HG03378 (cell line): ENCODE data around the gene CEACAM6.

Source experiments
- ATAC-seq: cut with Tn5 transposase; IDR thresholded peaks from one replicate; pipeline ENCODE4 v1.9.1; 2021; ENCODE audit warnings: mild to moderate bottlenecking, moderate library complexity; ENCODE audit not compliant: unreplicated experiment

Gene CEACAM6

DNA sequence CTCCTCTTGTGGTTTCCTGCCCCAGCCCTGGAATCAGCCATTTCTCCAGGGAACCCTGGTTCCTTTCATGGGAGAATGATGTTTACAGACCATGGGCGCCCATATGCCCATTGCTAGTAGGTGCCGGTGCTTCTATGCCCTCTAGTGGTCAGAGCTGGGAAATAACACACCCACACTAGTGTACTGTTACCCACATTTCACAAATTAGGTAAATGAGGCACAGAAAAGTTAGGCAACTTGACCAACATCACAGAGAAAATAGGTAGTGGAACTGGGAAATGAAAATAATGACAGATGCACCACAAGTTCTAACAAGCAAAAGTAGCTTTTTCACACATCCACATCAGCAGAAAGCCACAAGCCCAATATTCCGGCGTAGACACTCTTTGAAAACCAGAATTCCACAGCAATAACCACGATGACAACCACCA is 39.7 kb downstream of the CEACAM6 start:
- peak; percentile 56 for ATAC-seq

DNA sequence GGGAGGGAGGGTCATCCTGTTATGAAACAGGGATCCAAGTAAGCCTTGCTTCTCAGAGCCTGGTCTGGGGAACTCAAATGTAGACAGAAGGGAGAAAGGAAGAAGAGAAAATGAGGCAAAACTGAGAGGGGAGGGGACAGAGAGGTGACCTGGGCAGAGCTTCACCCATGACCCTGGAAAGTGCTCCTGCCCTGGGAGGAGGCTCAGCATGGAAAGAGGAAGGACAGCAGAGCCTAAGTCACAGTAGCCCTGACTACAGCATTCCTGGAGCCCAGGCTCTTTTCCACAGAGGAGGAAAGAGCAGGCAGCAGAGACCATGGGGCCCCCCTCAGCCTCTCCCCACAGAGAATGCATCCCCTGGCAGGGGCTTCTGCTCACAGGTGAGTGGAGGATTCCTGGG is 41.0 kb downstream of the CEACAM6 start, which contains the start of gene CEACAM3:
TSS of gene CEACAM3 (plus strand) at position 226 of the 400 bp plus-strand sequence. CDS start at position 317, 91 bp downstream.
- no peak for ATAC-seq

DNA sequence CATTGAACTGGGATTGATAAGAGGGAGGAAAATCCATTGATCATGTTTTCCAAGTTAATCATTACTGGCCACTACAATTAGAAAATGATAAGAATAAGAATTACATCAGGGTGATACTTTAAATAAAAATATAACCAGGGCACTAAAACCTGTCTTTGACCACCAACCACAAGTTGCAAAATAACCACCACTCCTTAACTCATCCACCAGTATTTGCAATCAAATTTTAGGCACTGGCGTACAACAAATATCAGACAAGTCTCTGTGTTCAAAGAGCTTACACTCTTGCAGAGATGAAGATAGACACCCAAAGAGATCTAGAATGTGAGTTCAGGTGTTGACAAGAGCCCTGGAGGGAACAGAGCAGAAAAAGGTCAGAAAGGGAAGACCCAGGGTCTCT is 41.6 kb downstream of the CEACAM6 start:
- ATAC-seq = no peak

DNA sequence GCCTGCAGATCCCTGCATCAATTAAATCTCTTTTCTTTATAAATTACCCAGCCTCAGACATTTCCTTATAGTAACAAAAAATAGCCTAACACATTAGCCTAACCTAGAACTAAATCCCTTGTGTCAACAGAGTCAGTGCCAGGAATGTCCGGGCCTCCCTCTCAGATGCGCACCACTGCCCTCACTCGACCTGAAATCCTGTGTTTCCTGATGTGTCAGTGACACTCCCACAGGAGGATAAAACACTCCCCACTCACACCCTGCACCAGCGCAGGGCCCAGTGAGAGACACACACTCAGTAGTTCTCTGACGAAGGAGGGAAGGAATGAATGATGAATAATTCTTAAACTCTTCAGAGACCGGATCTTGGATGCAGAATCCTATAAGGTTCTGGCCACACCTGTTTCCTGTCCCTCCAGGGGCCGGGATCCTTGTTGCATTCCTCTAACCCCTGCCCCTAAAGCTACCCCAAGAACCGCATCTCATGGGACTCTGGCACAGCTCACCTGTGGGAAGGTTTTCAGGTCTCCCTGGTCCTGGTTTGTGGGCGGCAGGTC is 44.2 kb downstream of the CEACAM6 start:
- no peak for ATAC-seq

DNA sequence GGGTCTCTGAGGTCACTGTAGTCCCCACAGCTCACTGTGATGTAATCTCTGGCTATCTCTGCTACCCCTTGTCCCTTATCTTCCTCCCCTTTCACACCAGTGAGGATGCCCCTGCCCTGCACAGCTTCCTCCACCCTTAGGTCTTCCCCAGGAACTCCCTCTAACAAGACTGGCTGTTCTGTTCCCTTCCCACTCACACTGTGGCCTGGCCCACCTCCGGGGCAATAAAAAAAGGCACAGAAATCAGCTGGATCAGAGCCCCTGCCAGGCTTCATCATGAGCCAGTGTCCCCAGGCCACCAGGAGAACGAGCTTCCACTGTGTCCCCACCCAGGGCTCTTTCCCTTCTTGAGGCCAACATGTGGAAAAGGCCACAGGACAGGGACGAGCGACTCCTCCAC is 45.7 kb downstream of the CEACAM6 start:
- ATAC-seq = no peak

DNA sequence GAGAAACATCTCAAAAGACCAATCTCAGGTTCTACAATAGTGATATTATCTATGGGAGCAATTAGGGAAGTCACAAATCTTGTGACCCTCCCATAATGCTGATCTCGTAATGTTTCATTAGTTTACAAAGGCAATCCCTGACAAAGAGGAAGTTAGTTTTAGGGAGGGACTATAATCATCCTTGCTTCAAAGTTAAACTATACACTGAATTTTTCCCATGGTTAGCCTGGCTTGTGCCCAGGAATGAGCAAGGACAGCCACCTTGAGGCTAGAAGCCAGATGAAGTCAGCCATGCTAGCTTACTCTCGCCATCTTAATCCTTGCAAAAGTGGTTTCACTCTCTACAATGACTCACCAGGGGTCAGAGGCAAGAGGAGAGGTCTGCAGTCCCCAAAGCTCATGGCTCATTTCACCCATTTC is 46.5 kb downstream of the CEACAM6 start:
- no peak for ATAC-seq

DNA sequence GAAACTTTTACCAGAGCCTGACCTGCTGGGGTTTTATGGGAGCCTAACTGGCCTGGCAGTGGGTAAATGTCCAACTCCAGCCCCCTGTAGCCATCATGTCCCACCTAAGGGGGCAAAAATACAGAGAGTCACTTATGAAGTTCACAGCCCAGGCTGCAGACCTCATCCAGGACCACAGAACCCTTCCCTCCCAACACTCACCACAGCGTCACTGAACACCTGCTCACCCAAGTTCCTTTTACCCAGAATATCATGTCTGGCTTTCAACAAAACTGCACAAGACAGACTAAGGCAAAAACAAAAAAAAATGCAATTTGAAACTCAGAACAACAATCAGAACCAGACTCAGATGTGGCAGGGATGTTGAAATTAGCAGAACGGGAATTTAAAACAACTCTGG is 47.4 kb downstream of the CEACAM6 start:
- no peak for ATAC-seq

DNA sequence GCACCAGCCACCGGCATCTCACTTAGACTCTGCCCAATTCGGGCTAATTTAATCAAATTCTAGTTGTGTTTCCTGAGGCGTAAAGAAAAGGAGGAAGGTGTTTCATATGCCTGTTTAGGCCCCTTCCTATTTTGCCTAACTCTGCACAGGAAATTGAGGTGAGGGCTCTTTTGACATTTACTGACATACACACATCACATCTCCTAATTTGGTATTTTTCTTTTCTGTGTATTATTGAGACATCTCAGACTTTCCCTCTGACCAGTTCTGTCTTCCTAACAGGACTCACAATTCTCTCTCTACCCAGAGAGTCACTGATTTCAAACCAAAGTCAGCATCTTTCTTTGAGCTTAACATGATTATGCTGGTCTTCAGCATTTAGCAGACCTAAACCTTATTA is 49.0 kb downstream of the CEACAM6 start:
- no peak for ATAC-seq

DNA sequence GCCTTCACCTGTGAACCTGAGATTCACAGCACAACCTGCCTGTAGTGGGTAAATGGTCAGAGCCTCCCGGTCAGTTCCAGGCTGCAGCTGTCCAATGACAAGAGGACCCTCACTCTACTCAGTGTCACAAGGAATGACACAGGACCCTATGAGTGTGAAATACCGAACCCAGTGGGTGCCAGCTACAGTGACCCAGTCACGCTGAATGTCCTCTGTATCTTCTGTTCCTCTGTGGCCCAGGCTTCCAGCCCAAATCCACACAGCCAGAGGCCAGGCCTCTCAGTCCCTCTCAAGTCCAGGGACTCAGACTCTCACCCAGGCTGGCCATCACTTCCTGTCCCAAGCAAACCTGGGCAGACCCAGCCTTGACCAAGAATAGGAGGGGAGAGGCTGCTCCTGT is 51.8 kb downstream of the CEACAM6 start:
- no peak for ATAC-seq

DNA sequence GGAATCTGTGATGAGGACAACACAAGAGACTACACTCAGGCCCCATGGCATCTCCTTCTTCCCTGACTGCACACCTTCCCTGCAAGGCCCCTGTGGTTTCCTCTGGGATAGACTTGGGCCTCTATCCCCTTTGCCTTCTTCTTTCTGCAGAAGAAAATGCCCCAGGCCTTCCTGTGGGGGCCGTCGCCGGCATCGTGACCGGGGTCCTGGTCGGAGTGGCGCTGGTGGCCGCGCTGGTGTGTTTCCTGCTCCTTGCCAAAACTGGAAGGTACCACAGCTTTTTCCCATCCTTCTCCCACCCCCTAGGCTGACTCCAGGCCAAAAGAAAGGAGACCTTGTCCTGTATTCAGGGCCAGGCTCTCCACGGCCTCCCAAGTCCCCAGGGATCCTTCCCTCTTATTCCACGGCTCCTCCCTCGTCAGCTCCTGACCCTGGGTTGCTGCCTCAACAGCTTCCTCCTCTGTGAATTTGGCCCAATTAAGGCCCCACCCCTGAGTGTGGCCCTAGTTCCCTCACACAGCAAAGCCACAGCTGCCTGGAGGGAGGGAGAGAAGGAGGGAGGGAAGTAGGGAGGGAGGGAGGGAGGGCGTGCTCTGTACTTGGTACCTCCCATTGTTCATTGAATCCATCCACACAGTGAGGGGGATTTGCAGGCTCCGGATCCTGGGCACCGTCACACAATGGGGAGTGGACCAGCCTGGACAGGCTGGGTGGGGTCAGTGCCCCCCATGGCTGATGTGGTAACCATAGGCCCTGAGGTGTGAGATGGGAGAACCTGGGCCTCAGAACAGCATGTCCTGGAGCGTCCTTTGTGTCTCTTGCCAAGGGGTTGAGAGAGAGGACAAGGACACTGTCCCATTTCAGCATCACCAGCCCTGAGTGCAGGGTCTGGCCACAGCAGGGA is 53.6 kb downstream of the CEACAM6 start:
- no peak for ATAC-seq

DNA sequence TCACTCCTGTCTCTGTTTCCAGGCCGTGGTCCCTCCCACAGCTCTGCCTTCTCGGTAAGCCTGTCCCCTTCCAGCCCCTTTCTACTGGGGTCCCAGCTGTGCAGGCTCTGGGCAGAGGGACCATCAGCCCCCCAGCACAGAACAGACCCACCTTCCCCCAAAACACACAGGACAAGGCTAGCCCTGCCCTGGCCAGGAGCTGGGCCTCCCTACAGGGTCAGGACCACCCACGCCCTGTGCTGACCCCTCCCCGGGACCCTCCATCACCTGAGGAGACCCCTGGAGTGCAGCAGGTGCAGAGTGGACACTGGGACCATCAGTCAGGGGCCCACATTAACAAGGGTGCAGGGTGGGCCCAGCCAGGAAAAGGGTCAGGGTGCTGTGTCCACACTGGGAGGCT is 55.0 kb downstream of the CEACAM6 start:
- no peak for ATAC-seq

DNA sequence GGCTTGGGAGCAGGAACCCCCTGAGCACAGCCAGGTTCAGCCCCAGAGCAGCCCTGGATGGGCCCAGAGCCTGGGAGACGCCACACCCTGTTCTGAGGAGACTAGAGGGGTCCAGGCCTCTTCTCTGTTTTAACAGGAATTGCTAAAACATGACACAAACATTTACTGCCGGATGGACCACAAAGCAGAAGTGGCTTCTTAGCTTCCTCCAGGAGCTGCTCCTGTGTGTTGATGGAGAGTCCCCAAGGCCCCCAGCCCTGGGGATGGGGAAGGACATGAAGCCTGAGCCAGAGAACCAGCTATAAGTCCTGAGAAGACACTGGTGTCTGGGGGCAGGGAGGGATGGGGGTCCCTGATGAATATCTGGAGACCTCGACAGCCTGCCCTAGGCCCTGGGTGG is 55.7 kb downstream of the CEACAM6 start:
- no peak for ATAC-seq

DNA sequence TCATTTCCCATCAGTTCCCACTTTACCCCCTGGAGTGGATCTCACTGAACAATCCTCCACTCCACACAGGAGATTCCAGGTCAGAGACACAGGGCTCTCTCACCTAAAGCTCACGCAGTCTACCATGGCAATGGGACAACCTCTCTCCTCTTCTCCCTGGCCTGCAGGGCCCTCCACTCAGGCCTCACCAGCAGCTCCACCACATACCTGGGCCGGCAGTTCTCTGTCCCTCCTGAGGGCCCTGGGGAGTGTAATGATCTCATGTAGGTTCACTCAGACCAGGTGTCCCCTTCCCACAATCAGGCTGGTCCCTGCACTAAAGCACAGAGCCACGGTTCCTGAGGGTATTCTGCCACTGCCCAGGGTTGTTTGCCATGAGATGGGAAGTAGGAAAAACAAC is 56.7 kb downstream of the CEACAM6 start:
- no peak for ATAC-seq

DNA sequence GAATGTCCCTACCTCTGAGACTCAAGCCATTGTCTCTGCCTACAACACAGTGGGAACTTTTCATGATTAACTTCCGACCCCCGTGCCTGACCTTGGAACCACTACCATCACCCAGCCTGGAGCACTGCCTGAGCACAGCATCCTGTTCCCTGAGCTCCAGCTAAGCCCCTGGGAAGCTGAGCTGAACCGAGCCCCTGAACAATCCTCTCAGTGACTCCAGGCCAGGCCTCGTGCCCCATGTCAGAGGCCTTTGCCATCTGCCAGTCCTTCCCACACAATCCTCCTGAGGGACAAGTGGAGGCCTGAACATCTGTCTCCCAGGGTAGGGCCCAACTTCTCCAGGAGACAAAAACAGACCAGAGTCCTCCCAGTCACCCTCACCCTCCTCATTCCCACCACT is 58.6 kb downstream of the CEACAM6 start:
- ATAC-seq = no peak

DNA sequence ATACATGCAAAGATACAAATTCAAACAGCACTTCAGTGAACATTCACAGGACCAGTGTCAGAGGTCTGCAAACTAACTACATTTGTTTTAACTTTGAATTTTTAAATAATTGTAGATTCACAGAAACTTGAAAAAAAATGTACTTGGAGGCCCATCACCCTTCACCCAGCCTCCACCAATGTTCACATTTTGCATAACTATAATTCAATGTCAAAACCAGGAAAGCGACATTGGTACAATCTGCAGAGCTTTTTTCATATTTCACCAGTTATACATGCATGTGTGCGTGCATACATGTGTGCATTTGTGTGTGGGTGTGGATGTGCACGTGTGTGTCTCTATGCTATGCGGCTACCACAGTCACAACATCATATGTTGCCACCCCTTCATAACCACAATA is 60.0 kb downstream of the CEACAM6 start:
- ATAC-seq = no peak

DNA sequence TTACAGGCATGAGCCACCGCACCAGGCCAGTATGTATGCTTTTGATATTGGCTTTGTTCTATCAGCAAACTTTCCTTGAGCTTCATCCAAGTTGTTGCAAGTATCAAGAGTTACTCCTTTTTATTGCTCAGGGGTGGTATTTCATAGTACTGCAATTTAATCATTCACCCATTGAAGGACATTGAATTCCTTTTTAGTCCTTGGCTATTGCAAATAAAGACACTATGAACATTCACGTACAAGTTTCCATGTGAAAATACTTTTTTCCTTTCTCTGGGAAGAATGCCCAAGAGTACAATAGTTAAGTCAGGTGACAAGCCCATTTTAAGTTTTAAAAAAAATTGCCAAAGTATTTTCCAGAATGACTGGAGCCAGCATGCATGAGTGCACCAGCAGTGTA is 61.4 kb downstream of the CEACAM6 start:
- no peak for ATAC-seq

DNA sequence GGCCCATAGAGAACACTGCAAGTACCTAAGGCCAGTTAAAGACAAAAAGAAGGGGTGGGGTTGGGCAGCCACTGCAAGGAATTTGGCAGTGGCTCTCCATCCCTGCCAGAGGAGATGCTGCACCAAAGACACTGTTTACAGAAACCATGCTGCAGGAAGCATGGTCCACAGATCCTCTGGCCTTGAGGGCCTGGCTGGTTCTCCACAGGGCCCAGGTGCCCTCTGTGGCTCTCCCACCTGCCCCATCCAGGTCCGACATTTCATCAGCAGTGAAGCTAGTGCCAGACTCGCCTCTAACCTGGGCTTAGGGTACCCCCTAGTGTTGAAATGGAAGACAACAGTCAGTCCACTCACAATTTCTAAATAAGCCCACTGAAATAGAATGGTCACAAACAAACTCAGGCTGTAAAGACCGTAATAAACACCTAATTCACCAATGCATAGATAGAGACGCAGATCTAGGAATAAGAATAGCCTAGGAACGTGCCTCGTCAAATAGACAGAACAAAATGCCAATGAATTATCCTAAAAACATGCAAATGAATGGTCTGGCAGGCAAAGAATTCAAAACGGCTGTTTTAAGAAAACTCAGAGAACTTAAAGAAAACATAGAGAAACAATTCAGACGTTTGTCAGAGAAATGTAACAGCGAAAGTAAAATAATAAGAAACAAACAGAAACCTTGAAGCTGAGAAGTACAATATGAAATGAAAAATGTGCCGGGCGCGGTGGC is 65.8 kb downstream of the CEACAM6 start:
- no peak for ATAC-seq
